HL-60 (cell line): ENCODE data around the gene DLG3.

ENCODE experiments used
- DNase-seq, 2 experiments: peaks; one replicate each; pipeline ENCODE4 v3.0.0-alpha.2; 2010 to 2020; ENCODE audit warnings: low read depth in 1 of 2, low spot score in 1 of 2
- H3K27ac ChIP-seq: fragments of 250-450 bp; sonication (Bioruptor Pico); replicated peaks from 2 replicates; pipeline ENCODE4 v1.5.1; 2020; ENCODE audit warnings: mild to moderate bottlenecking, moderate library complexity
- H3K27me3 ChIP-seq: fragments of 250-450 bp; sonication (Bioruptor Pico); 2 replicates; pipeline ENCODE4 v1.5.1; 2021; ENCODE audit warnings: mild to moderate bottlenecking, moderate library complexity; ENCODE audit not compliant: insufficient read depth, poor library complexity, severe bottlenecking
- H3K4me3 ChIP-seq: replicated peaks from 2 replicates; pipeline ENCODE4 v1.5.1; 2011; ENCODE audit warnings: mild to moderate bottlenecking, control low read depth, low read length; ENCODE audit not compliant: insufficient read depth
- CTCF ChIP-seq: IDR thresholded peaks from one replicate; pipeline ENCODE4 v1.5.1; 2011; ENCODE audit warnings: low read length, control low read depth, inconsistent platforms; ENCODE audit not compliant: insufficient read depth
- GABPA ChIP-seq: IDR thresholded peaks from 2 replicates; pipeline ENCODE4 v1.6.1; 2012; ENCODE audit warnings: low read depth
- POLR2AphosphoS5 ChIP-seq: IDR thresholded peaks from 2 replicates; pipeline ENCODE4 v1.6.1; 2012; ENCODE audit warnings: low read depth
- REST ChIP-seq: IDR thresholded peaks from 2 replicates; pipeline ENCODE4 v1.6.1; 2012; ENCODE audit warnings: low read depth; ENCODE audit not compliant: insufficient replicate concordance
- SPI1 ChIP-seq: IDR thresholded peaks from 2 replicates; pipeline ENCODE4 v1.6.1; 2012; ENCODE audit warnings: low read depth, mild to moderate bottlenecking, borderline replicate concordance

DLG3 gene

GRCh38 chrX:70429759-70430158 lies 14.9 kb upstream of the DLG3 start:
- Histone ChIP-seq H3K27me3 (no peaks in the 10 kb centered on the region), H3K4me3 (no peak overlapping the region), H3K27ac (no peak overlapping the region)
- no peak for TF ChIP-seq SPI1
- TF ChIP-seq GABPA = no peak
- no peak for TF ChIP-seq POLR2AphosphoS5
- TF ChIP-seq REST = no peak
- TF ChIP-seq CTCF = no peak
- DNase-seq = no peak

- H3K4me3 ChIP-seq = peak overlapping the region; percentile 63
- DNase-seq = no peak
- TF ChIP-seq POLR2AphosphoS5 (no peak), REST (no peak), GABPA (no peak), SPI1 (no peak), CTCF (no peak)
- peaks cover 4% of the 10 kb centered on the region for H3K27me3 ChIP-seq
- no peak overlapping the region for H3K27ac ChIP-seq
Measured at GRCh38 chrX:70432936-70433847, 11.4 kb upstream of the DLG3 start.

- H3K27ac ChIP-seq = no peak overlapping the region
- H3K4me3 ChIP-seq = peak overlapping the region; percentile 63
- no peak for TF ChIP-seq REST
- TF ChIP-seq CTCF = peak; percentile 29
- DNase-seq = peak; percentile 40 to 48
- peaks cover 4% of the 10 kb centered on the region for H3K27me3 ChIP-seq
Measured at GRCh38 chrX:70433848-70434351, 10.7 kb upstream of the DLG3 start.
